ENCODE measurements around the gene RORB.

Gene RORB

DNA sequence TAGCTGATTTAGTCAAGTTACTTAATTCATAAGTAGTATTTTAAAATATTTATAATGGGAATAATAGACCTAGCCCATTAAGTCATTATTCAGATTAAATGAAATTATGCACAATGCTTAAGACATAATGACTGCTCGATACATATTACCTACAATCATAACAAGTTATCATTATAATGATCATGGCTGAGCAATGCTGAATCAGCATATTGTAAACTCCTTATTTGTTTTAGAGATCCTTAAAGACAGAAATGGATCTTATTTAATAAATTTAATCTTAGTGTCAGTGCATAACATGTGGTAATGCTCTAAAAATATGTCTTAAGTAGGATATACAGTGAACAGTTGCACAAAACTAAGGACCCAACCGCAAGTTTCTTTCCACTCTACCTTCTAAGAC lies 221.6 kb downstream of the RORB start:
- no peak for DNase-seq (ENCODE audit: low read depth in 2 of 2)

DNA sequence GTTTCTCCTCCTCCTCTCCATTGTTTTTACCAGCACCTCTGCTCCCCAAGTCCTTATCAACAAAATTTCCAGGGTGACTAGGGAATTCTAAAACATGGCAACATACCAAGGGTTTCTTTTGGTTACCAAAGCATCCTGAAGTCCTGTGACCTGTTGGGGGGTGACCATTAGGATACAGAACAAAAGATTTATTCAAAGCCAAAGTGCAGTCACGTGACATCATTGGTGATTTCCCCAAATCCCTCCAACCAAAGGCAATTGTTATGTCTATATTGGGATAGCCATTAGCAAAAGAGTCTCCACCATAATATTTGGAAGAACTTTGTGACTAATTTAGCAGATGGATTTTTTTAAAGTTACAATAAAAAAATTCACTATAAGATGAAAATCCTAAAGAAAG lies 222.2 kb downstream of the RORB start:
- DNase-seq (ENCODE audit: low read depth in 2 of 2): no peak

DNA sequence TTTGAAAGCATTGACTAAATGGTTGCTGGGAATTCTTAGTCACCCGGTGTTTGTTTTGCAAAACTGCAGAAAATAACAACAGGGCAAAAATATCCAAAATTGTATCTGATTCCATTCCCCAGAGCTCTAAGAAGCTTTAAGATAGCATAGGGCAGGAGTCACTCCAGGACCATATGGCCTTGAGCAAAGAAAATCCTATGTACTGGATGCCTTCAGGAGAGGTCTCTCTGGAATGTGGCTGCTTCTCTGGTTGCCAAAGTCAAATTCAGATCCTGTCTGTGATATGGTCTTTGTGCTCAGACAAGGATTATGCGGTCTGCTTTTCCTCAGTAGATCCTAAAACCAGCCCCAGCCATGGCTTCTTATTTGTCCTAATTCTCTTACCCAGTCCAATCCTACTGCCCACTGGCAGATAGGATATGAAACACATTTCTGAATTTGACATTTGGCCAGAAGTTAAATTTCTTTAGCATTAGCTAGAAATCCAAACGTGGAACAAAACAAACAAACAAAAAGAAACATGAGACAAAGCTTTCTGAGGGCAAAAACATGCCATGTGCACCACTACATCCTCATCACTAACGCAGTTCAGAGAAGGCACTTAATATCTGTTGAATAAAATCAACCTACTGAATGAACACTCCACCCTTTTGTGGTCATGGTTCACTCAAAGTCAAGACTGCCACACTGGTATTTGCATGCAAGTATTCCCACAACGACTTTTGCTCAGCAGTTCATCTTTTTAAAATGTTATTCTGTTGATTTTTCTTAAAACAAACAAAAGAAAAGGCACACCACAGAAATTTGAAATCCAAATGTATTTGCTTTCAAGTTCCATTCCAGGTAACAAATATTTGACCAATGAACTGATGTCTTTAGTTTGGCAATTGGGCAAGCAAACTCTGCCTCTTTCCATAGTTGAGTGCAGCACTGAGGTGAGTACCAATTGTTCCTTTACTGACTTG lies 224.8 kb downstream of the RORB start:
- no peak for DNase-seq (ENCODE audit: low read depth in 2 of 2)

DNA sequence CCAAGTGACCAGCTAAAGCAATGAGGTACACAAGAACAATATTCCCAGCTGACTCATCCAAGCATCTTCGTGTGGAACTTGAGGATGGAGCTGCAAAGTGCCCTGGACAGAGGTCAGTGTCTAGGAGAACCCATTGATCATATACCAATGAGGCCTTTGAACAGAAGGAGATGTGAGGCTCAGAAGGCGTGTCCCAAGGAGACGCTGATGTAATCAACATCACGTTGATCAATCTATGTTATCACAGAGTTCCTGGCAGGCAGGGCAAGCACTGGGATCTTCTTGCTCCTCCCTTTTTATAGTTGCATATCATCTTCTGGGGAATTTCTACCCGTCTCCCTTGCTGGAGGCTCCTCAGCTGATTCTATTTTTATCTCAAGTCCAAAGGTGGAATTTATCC lies 227.2 kb downstream of the RORB start:
- DNase-seq (ENCODE audit: low read depth in 2 of 2): no peak

DNA sequence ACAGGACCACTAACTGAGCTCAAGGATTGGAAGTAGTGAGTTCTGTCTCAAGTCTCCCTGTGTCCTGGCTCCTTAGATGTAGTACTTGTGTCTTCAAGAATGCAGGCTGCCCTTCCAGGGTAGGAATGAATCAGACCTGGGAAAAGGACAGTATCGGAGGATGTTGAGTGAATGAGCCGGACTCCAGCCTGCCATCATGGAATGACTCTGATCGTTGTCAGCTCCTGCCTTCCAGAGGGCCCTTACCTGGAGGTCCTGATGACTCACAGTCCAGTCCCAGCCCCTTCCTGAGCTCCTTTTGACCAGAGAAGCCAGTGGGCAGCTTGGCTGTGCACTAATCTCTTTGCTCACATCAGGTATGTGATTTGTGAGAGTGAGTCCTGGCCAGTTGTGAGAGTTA lies 229.4 kb downstream of the RORB start:
- no peak for DNase-seq (ENCODE audit: low read depth in 2 of 2)

DNA sequence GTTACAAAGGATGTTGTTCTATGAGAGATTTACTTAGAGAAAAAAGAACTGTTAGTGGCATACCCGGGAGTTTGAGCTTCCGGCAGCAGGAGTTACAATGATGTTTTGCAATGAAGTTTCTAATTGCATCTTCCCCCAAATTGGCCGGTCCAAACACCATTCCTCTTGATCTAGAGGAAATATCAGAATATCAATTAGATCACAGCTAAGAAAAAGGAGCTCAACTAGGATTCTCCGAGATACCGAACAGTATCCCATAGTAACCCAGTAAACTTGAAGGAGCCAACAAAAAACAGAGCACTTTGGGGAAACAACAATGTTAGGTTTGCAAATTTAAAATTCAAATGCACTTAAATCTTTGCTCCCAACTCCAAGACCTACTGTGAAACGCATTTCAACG lies 231.0 kb downstream of the RORB start:
- no peak for DNase-seq (ENCODE audit: low read depth in 2 of 2)

DNA sequence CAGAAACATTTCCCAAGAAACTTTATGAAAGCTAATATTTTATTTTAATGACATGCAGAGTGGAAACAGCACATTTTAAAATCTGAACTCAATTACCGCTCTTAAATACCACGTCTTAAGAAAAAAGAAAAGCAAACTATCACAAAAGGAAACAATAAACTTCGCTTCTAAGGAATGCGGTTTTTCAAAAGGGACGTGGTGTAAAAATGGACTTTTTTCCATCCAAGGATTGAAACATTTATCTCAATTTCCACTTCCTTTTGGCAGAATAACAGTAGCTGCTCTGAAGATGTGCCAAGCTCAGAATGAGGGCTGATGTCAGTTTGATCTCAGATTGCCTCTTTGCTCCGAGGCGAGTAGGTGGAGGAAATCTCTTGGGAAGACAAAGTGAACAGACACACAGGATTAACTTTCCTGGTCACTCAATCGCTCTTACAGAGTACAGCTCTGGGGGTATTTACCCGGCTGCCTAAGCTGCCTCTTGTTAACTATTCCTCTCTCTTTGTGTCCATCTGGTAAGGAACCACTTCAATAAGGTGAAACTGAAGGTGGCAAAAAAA lies 232.1 kb downstream of the RORB start:
- no peak for DNase-seq (ENCODE audit: low read depth in 2 of 2)

DNA sequence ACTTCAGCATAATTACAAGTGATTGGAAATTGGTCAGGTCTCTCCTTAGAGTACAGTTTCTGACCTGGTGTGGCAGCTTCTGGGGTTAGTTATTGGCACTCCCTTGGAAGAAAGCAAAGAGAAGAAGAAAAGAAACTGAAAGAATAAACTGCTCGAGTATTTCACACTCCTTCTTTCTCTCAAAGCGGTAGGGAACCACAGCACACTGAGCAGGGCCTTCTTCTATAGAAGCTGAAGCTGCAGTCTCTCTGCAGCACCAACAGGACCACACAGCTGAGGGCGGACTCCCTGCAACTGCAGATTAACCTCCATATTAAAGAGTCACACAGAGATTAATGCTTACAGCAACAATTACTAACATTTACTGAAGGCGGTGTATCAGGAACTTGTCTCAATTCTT lies 238.6 kb downstream of the RORB start:
- no peak for DNase-seq (ENCODE audit: low read depth in 2 of 2)

DNA sequence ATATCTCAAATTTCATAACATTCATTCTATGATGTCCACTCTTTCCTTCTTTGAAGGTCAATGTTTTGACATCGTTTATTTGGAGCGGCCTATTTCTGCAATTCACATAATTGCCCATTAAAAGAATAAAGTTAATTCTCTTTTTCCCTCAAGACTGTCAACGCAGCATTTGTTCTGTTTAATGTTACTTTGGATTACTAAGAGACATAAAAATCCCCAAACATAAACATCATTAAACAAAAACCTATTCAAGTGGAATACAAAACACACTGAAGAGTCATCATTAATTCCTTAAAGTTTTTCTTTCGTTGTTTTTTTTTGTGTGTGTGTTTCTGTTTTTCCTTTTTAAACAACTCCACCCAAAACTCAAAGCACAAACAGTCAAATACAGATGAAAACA lies 239.5 kb downstream of the RORB start:
- DNase-seq (ENCODE audit: low read depth in 2 of 2): no peak

DNA sequence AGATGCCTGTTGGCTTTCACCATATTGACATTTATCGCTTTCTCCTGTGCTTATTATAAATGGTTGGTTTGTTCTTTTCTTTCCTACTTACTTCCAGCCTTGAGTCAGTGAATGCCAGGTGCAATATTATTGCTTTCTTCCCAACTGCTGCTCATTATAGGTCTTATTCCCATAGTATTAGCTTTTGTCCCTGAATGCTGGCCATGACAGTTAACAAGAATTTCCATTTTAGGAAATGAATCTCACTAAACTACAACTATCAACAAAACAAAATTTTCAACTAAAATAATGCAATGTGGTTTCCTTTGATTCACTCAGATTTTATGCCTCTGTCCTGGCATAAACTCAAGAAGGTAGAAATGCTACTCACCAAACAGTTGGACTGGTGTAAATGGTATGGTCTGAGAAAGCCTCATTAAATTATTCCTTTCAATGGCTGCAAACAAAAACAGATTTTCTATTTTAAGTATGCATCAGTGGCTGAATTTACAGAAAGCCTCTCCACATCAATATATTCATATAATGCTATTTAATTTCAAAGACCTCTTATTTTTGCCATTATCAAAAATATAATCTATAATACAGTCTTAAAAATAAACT lies 245.2 kb downstream of the RORB start:
- DNase-seq (ENCODE audit: low read depth in 2 of 2): no peak
